ENCODE data around the gene HSD3B1. TPM values are rescaled to one million over a fixed set of nuclear protein-coding genes. Genes with fewer than 3 reads are reported as not detected.

Gene HSD3B1
- total and polyA plus RNA-seq, 12 donors, result 0.07 to 0.60 (median 0.22) TPM; not detected in 7

- Histone ChIP-seq H3K36me3 (replicated peaks in 1 of 2) (no peaks in the 10 kb centered on the region), H3K4me1 (replicated peaks in 1 of 2) (no peaks in the 10 kb centered on the region), H3K27me3 (no peaks in the 10 kb centered on the region), H3K4me3 (no peak overlapping the region), H3K27ac (no peak overlapping the region), H3K9me3 (replicated peaks in 1 of 3) (no peaks in the 10 kb centered on the region)
- intact Hi-C loops (cut with DNase I), result loop anchor here in 1 of 2 donors (10.0 kb wide), 1 partner anchor 65 kb away; no protein-coding TSS in a partner anchor
- no peak for DNase-seq
- TF ChIP-seq POLR2A (IDR thresholded peaks at IDR 0.05) (no peak), CTCF (IDR thresholded peaks at IDR 0.05) (no peak)
These were observed 32.6 kb downstream of the HSD3B1 start for GRCh38 chr1:119539636-119540035.

- Histone ChIP-seq H3K27me3 (no peaks in the 10 kb centered on the region), H3K36me3 (replicated peaks in 1 of 2) (no peaks in the 10 kb centered on the region), H3K9me3 (replicated peaks in 1 of 3) (no peaks in the 10 kb centered on the region), H3K27ac (no peak overlapping the region), H3K4me3 (no peak overlapping the region), H3K4me1 (replicated peaks in 1 of 2) (no peaks in the 10 kb centered on the region)
- no peak for DNase-seq
- 85 to 89% (median 87%) methylated on average over 3 of the region's 3 CpGs for WGBS, 4 donors
- intact Hi-C loops (cut with DNase I), result loop anchor here in 1 of 2 donors (10.0 kb wide), 1 partner anchor 67 kb away; no protein-coding TSS in a partner anchor
- TF ChIP-seq CTCF (IDR thresholded peaks at IDR 0.05) (no peak), POLR2A (IDR thresholded peaks at IDR 0.05) (no peak)
These were observed 34.4 kb downstream of the HSD3B1 start for GRCh38 chr1:119541389-119541788.

- intact Hi-C loops (cut with DNase I), result loop anchor here in 1 of 2 donors (10.0 kb wide), 1 partner anchor 68 kb away; no protein-coding TSS in a partner anchor
- Histone ChIP-seq H3K4me3 (no peak overlapping the region), H3K36me3 (replicated peaks in 1 of 2) (no peaks in the 10 kb centered on the region), H3K4me1 (replicated peaks in 1 of 2) (no peaks in the 10 kb centered on the region), H3K9me3 (replicated peaks in 1 of 3) (no peaks in the 10 kb centered on the region), H3K27ac (no peak overlapping the region), H3K27me3 (no peaks in the 10 kb centered on the region)
- 41 to 50% (median 47%) methylated on average over 2 of the region's 2 CpGs for WGBS, 4 donors
- peak in 3 of 7 donors; percentile 21 to 27 (median 25) for DNase-seq
- TF ChIP-seq POLR2A (IDR thresholded peaks at IDR 0.05), result no peak
These were observed 35.5 kb downstream of the HSD3B1 start for GRCh38 chr1:119542492-119542946.

- H3K27ac ChIP-seq, result no peak overlapping the region
- intact Hi-C loops (cut with DNase I), result loop anchor here in 1 of 2 donors (10.0 kb wide), 1 partner anchor 69 kb away; no protein-coding TSS in a partner anchor
- peak in 3 of 7 donors; percentile 25 to 30 (median 28) for DNase-seq
- no peaks in the 10 kb centered on the region for H3K4me1 ChIP-seq (replicated peaks in 1 of 2)
- no peaks in the 10 kb centered on the region for H3K27me3 ChIP-seq
- H3K9me3 ChIP-seq (replicated peaks in 1 of 3), result no peaks in the 10 kb centered on the region
- H3K4me3 ChIP-seq, result no peak overlapping the region
- H3K36me3 ChIP-seq (replicated peaks in 1 of 2), result no peaks in the 10 kb centered on the region
- peak in 1 of 6 experiments; percentile 11 for TF ChIP-seq CTCF (IDR thresholded peaks at IDR 0.05)
- no peak for TF ChIP-seq POLR2A (IDR thresholded peaks at IDR 0.05)
- WGBS, 4 donors, result 58 to 89% (median 70%) methylated on average over 3 of the region's 3 CpGs
These were observed 37.3 kb downstream of the HSD3B1 start for GRCh38 chr1:119544165-119544762.

Data from adrenal gland (tissue), 12 donors.